SH-SY5Y (cell line): ENCODE measurements around the gene MMP24.

Experiments used
- GATA2 ChIP-seq: IDR thresholded peaks from 2 replicates; pipeline ENCODE4 v1.6.1; 2011; ENCODE audit warnings: mild to moderate bottlenecking, low read depth, low read length
- GATA3 ChIP-seq: IDR thresholded peaks from 2 replicates; pipeline ENCODE4 v1.6.1; 2011; ENCODE audit warnings: low read depth, mild to moderate bottlenecking, low read length, moderate library complexity

The MMP24 gene

GRCh38 chr20:35270021-35270902, 43.8 kb downstream of the MMP24 start:
- TF ChIP-seq GATA3 (no peak), GATA2 (no peak)

GRCh38 chr20:35271073-35271882, 44.8 kb downstream of the MMP24 start:
- TF ChIP-seq GATA3 (no peak), GATA2 (no peak)

DNA sequence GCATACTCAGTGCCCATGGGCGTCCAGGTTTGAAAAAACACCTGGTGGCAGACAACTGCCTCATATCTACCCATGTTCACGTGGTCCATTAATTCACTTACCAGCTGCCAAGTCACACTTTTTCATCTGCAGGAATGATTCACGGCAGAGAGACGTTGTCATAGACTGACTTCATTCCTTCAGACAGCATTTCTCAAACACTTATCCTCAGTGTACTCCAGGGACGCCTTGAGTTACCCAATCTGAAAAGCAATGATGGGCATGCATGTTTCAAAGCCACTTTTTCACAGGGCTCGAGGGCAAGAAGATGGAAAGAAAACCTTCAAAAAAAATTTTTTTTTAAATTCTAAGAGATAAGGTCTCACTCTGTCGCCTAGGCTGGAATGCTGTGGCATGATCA, 45.4 kb downstream of the MMP24 start:
- TF ChIP-seq GATA2 (no peak), GATA3 (no peak)

DNA sequence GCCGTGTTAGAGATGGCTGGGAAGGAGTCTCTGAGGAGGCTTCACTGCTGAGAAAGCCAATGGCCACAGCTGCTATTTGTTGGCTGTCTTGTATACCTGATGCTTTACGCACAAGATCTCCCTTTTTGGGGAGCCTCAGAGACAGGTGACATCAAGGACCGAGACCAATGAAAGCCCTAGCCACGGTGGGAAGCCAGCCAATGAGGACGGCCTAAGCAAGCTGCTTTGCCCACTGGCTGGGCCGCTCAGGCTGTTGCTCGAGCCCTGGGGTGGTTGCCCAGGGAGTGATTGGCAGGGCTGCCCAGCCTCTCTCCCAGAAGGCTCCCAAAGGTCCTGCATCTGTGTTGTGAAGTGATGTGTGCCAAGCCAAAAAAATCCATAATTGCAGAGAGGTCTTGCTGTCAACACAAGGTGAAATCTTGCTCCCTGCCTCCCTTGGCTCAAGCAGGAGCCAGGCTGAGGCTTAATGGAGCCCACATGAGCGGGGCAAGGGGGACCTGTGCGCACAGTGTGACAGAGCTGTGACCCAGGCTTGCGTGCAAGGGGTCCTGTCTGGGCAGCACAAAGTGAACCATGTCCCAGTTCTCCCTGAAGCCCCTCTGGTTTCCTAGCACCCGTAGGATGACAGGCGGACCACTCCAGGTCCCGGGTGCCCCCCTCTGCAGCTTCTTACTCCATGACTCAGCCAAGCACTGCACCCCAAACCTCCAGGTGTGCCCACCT, 47.1 kb downstream of the MMP24 start:
- no peak for TF ChIP-seq GATA2
- TF ChIP-seq GATA3, result no peak

DNA sequence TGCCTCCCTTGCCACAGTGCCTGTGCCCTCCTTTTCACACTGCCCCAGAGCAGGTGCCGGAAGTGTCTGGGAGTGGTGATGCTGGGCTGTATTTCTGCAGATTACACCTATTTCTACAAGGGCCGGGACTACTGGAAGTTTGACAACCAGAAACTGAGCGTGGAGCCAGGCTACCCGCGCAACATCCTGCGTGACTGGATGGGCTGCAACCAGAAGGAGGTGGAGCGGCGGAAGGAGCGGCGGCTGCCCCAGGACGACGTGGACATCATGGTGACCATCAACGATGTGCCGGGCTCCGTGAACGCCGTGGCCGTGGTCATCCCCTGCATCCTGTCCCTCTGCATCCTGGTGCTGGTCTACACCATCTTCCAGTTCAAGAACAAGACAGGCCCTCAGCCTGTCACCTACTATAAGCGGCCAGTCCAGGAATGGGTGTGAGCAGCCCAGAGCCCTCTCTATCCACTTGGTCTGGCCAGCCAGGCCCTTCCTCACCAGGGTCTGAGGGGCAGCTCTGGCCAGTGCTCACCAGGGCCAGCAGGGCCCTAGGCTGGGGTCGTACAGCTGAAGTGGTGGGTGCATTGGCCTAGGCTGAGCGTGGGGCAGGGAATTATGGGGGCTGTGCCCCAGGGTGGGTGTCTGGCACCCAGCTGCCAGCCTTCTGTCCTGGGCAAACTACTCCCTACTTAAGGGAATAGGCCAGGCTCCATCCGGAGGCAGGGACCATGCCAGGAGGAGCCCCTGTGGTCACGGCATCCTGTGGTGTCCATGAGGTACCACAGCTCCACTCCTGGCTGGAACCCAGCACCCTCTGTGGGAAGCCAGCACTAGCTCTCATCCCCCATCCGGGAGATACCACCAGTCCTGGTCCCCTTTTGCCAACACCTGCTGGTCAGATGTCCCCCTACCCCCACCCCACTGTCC, 47.9 kb downstream of the MMP24 start:
- TF ChIP-seq GATA2 (no peak), GATA3 (no peak)

GRCh38 chr20:35275741-35276251, 49.3 kb downstream of the MMP24 start:
- TF ChIP-seq GATA2 (no peak), GATA3 (no peak)

- TF ChIP-seq GATA2 (no peak), GATA3 (no peak)
These were observed 49.9 kb downstream of the MMP24 start for GRCh38 chr20:35276408-35276807.

GRCh38 chr20:35277127-35277526, 50.6 kb downstream of the MMP24 start:
- no peak for TF ChIP-seq GATA2
- TF ChIP-seq GATA3, result no peak

DNA sequence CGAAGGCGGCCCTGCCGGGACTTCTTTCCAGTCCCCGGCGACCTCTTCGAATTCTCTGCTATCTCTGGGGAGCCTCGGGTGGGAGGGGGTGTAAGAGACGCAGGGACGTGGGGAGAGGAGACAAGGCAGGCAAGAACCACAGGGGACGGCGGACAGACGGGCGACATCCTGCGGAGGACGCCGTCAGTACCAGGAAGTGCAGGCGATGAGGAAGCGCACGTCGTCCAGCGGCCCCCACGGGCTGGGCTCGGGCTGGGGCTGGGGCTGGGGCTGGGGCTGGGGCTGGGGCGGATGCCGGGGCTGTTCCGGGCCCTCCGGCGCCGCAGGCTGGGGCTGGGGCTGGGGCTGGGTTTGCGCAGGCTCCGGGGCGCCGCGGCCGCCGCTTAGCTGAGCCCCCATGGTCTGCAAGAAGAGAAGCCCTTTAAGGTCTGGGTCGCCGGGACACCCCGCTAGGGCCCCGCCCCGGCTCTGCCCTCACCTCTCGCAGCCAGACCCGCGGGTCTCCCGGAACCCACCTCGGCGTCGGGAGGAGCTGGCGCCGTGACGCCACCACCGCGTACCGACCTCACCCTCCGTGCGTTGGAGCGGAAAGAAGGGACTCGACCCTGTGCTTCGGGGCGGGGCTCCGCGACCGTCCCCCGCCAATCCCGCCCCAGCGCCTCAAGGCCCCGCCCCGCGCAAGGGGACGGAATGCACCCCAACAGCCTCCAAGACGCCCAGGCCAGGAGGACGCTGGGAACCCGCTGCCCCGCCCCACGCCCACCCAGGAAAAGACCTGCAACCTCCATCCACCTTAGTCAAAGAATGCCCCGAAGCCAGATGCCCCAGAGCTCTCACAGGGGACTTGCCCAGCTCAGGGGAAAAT, 51.3 kb downstream of the MMP24 start, which contains the start of gene MMP24OS:
Gene MMP24OS, minus strand, starts transcription at position 592 of the 865 bp plus-strand sequence. Its CDS starts 193 bp downstream, at position 399.
- TF ChIP-seq GATA3, result no peak
- TF ChIP-seq GATA2, result no peak

DNA sequence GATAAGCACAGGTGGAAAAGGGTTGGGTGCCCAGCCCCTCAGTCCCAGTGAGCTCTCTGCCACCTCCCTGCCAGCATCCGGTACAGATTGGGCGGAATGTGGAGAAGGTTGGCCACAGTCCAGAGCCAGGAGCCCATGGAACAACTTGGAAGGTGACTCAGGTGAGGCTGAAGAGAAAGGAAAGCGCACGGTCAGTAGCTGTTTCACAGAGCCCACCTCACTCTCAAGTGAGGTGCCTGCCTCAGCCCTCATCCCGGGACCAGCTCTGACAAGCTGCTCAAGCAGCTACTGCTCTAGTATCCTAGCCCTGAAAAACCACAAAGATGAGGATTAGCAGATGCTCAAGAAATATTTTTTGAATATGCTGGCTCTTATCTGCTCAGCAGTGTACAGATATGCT, 52.5 kb downstream of the MMP24 start:
- TF ChIP-seq GATA3, result no peak
- no peak for TF ChIP-seq GATA2

- TF ChIP-seq GATA3, result no peak
These were observed 53.2 kb downstream of the MMP24 start for GRCh38 chr20:35279533-35280174.

DNA sequence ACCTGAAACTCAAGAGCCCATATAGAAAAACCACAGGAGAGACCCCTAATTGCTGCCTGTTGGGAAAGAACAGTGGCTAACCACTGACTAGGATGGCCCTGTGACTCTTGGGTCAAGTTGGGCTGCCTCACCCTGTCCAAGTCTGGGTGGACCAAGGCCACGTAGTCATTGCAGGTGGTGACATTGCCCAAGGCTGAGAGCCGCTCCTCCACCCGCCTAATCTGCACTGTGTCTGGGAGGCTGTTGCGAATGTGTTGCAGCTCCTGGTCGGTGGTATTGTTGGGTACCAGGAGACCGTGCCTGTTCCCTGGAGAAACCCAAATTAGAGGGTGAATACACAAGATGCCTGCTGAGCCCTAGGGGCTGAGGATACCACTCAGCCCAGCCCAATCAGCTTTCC, 54.0 kb downstream of the MMP24 start:
- no peak for TF ChIP-seq GATA2
